SU-DHL-6 (cell line): ENCODE data around the gene FXYD3.

Experiments
- H2AFZ ChIP-seq: fragments of 200-600 bp; sonication (generic); 2 replicates; pipeline ENCODE4 v1.6.1; 2014; ENCODE audit warnings: low read depth, mild to moderate bottlenecking, moderate library complexity, mixed read lengths, antibody characterized with exemption, low read length; ENCODE audit not compliant: severe bottlenecking
- H3F3A ChIP-seq: fragments of 200-600 bp; shearing (Covaris generic); 2 replicates; pipeline ENCODE4 v1.6.0; 2016; ENCODE audit warnings: antibody characterized with exemption, mild to moderate bottlenecking; ENCODE audit not compliant: insufficient read depth
- H3K27ac ChIP-seq: fragments of 200-600 bp; sonication (generic); 2 replicates; pipeline ENCODE4 v1.5.1; 2016; ENCODE audit warnings: low read depth, mild to moderate bottlenecking, low read length, moderate library complexity, mixed read lengths
- H3K27me3 ChIP-seq: fragments of 200-600 bp; sonication (generic), shearing (Covaris generic); 2 replicates; pipeline ENCODE4 v1.6.0; 2014; ENCODE audit warnings: mild to moderate bottlenecking, low read length
- H3K36me3 ChIP-seq: fragments of 200-600 bp; sonication (generic); 2 replicates; pipeline ENCODE4 v1.6.1; 2014; ENCODE audit warnings: mild to moderate bottlenecking, low read length, mixed read lengths
- H3K4me2 ChIP-seq: fragments of 300-600, 200-600 bp; shearing (Covaris generic), sonication (generic); 2 replicates; pipeline ENCODE4 v1.6.0; 2014; ENCODE audit warnings: low read length, low read depth, mild to moderate bottlenecking; ENCODE audit not compliant: poor library complexity, severe bottlenecking
- H3K4me3 ChIP-seq: fragments of 200-600 bp; sonication (generic); 2 replicates; pipeline ENCODE4 v1.5.1; 2014; ENCODE audit warnings: antibody characterized with exemption, low read length, mild to moderate bottlenecking, mixed read lengths; ENCODE audit not compliant: insufficient read depth, poor library complexity, severe bottlenecking
- H3K79me2 ChIP-seq: fragments of 200-600 bp; sonication (generic); 2 replicates; pipeline ENCODE4 v1.6.1; 2014; ENCODE audit warnings: mild to moderate bottlenecking, low read length, moderate library complexity; ENCODE audit not compliant: insufficient read depth
- H3K9ac ChIP-seq: fragments of 200-600 bp; sonication (generic); 2 replicates; pipeline ENCODE4 v1.7.0; 2014; ENCODE audit warnings: mild to moderate bottlenecking, low read length
- H3K9me2 ChIP-seq: fragments of 200-600 bp; sonication (generic); replicated peaks from 2 replicates; pipeline ENCODE4 v1.6.1; 2014; ENCODE audit warnings: low read length; ENCODE audit not compliant: insufficient read depth
- H3K9me3 ChIP-seq: fragments of 200-600 bp; sonication (generic); 2 replicates; pipeline ENCODE4 v1.6.1; 2014; ENCODE audit warnings: low read length, mixed read lengths; ENCODE audit not compliant: insufficient read depth
- H4K20me1 ChIP-seq: fragments of 200-600 bp; sonication (generic); 2 replicates; pipeline ENCODE4 v1.6.1; 2014; ENCODE audit warnings: low read depth, mild to moderate bottlenecking, antibody characterized with exemption, low read length, moderate library complexity, mixed read lengths
- EZH2phosphoT487 ChIP-seq: fragments of 200-600 bp; sonication (generic), shearing (Covaris generic); conservative IDR thresholded peaks from 2 replicates; pipeline ENCODE4 v1.6.1; 2018; ENCODE audit warnings: mild to moderate bottlenecking, antibody characterized with exemption, low read length, moderate library complexity, mixed read lengths
- TF ChIP-seq, protein P1 (sequence below): fragments of 200-600 bp; sonication (generic); IDR thresholded peaks from one replicate; pipeline ENCODE4 v1.5.1; 2017; ENCODE audit warnings: antibody characterized with exemption, mild to moderate bottlenecking, low read length, moderate library complexity; ENCODE audit not compliant: insufficient read depth, poor library complexity, severe bottlenecking

FXYD3 gene

DNA sequence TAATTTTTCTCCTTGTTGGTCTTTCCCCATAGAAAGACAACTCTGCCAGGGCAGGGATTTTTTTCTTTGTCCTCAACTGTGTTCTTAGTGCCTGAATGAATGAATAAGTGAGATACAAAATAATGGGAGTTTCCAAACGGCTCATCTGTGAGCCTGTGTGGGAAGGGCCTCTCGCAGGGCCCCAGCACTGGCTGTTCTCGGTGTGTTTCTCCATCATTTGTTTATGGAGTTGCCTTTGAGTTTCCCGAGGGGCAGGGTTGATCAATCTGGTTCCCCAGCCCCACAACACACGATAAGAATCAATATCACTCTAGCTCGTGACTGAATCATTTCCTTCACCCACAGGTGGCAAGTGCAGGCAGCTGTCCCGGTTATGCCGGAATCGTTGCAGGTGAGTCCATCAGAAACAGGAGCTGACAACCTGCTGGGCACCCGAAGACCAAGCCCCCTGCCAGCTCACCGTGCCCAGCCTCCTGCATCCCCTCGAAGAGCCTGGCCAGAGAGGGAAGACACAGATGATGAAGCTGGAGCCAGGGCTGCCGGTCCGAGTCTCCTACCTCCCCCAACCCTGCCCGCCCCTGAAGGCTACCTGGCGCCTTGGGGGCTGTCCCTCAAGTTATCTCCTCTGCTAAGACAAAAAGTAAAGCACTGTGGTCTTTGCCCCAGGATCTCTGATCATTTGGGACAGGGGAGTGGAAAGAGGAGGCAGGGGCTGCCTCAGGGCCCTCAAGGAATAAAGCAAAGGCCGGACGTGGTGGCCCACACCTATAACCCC is 53.8 kb downstream of the FXYD3 start:
- Histone ChIP-seq H3K36me3 (peaks cover 20% of the 10 kb centered on the region), H2AFZ (no peak overlapping the region)

DNA sequence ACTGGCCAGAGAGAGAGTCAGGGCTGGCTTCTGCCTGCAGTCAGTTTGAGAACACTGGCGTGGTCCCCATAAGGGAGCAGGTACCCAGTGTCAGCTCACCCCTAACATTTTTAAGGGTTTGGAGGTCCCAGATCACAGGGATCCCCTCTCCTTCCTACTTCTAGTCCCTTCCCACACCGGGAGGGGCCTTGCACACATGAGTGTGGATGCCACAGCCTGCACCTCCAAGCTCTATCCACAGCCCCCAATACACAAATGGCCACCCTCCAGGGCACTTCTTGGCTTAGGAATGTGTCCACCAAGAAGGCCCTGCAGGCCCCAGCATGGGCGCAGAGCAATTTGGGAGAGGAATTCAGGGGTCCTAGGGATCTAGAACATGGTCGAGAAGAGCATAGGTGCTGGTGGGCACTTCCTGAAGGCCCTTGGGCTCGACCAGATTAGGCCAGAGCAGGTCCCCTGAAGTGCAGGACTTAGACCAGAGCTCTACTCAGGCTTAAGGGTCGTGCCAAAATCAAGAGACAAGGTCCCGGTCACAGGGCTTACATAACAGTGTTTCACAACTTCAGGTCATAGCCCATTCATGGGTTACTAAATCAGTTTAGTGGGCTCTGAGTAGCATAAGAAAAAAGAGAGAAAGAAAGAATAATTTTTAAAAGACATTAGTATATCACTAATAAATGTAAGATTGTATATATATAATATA is 54.9 kb downstream of the FXYD3 start:
- Histone ChIP-seq H3K4me3 (no peak overlapping the region), H3K9me3 (no peaks in the 10 kb centered on the region), H3K9me2 (no peaks in the 10 kb centered on the region), H3K27me3 (no peaks in the 10 kb centered on the region), H3K27ac (no peak overlapping the region), H3K79me2 (no peaks in the 10 kb centered on the region), H3K36me3 (peaks cover 9% of the 10 kb centered on the region), H3F3A (no peaks in the 10 kb centered on the region), H4K20me1 (no peaks in the 10 kb centered on the region), H3K9ac (no peak overlapping the region), H2AFZ (no peak overlapping the region), H3K4me2 (no peak overlapping the region)
- TF ChIP-seq, protein P1, sequence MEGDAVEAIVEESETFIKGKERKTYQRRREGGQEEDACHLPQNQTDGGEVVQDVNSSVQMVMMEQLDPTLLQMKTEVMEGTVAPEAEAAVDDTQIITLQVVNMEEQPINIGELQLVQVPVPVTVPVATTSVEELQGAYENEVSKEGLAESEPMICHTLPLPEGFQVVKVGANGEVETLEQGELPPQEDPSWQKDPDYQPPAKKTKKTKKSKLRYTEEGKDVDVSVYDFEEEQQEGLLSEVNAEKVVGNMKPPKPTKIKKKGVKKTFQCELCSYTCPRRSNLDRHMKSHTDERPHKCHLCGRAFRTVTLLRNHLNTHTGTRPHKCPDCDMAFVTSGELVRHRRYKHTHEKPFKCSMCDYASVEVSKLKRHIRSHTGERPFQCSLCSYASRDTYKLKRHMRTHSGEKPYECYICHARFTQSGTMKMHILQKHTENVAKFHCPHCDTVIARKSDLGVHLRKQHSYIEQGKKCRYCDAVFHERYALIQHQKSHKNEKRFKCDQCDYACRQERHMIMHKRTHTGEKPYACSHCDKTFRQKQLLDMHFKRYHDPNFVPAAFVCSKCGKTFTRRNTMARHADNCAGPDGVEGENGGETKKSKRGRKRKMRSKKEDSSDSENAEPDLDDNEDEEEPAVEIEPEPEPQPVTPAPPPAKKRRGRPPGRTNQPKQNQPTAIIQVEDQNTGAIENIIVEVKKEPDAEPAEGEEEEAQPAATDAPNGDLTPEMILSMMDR: no peak
- TF ChIP-seq EZH2phosphoT487: no peak

More for the DNA sequence above, 53.8 kb downstream of the FXYD3 start:
- Histone ChIP-seq H3K27ac (no peak overlapping the region), H3K9me2 (no peaks in the 10 kb centered on the region), H3K9me3 (peaks cover 1% of the 10 kb centered on the region; the same call in 1 of the 2 replicates), H3K9ac (no peak overlapping the region), H3K4me2 (no peak overlapping the region), H3F3A (no peaks in the 10 kb centered on the region), H3K79me2 (no peaks in the 10 kb centered on the region), H3K4me3 (no peak overlapping the region), H3K27me3 (no peaks in the 10 kb centered on the region), H4K20me1 (no peaks in the 10 kb centered on the region)
- no peak for TF ChIP-seq EZH2phosphoT487
- TF ChIP-seq, protein P1: no peak

DNA sequence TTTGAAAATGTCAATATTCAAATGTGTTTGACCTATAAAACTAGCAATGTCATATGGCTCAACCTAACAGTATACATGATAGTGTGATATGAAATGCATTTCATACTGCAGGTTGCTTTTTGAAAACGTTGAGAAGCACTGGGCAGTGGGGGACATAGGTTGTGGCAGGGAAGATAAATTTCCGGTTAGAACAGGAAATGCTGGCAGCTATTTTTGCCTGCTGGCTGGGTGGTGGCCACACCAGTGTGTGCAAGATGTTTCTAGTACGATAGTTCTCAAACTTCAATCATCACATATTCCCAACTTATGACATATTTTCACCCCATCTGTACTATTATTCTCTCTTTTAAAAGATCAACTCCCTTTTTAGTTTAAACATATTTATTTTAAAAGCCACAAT is 56.1 kb downstream of the FXYD3 start:
- H3K27me3 ChIP-seq: no peaks in the 10 kb centered on the region
- H3K27ac ChIP-seq: no peak overlapping the region

More for the DNA sequence above, 56.1 kb downstream of the FXYD3 start:
- H3K36me3 ChIP-seq: no peaks in the 10 kb centered on the region
- H3K4me2 ChIP-seq: no peak overlapping the region
- H3K4me3 ChIP-seq: no peak overlapping the region
- H3K9me2 ChIP-seq: no peaks in the 10 kb centered on the region
- no peak overlapping the region for H3K9ac ChIP-seq
- H2AFZ ChIP-seq: no peak overlapping the region
- no peaks in the 10 kb centered on the region for H4K20me1 ChIP-seq
- H3K79me2 ChIP-seq: no peaks in the 10 kb centered on the region
- H3K9me3 ChIP-seq: no peaks in the 10 kb centered on the region
- TF ChIP-seq, protein P1: no peak
- TF ChIP-seq EZH2phosphoT487: no peak
- H3F3A ChIP-seq: no peaks in the 10 kb centered on the region
